HT1080 (cell line): ENCODE data around the gene GALNT9. TPM values are rescaled to one million over a fixed set of nuclear protein-coding genes. Genes with fewer than 3 reads are reported as not detected.

ENCODE experiments used
- DNase-seq: peaks from one replicate; pipeline ENCODE4 v3.0.0-alpha.2; 2015; ENCODE audit warnings: low read depth
- total RNA-seq: library from RNA; depleted of rRNA; stranded (reverse); fragments of >200 nt; shearing (Covaris generic); gene quantifications from 2 replicates; pipeline ENCODE4 v1.2.3, GENCODE V29; 2014

Gene GALNT9
- total RNA-seq, 1 experiment from 2014 or later: not detected

- no peak for DNase-seq
Observed at GRCh38 chr12:132174015-132174838, 155.2 kb downstream of the GALNT9 start.

GRCh38 chr12:132173135-132174014 lies 156.0 kb downstream of the GALNT9 start:
- no peak for DNase-seq

- no peak for DNase-seq
Observed at GRCh38 chr12:132172619-132173018, 156.8 kb downstream of the GALNT9 start.

GRCh38 chr12:132171968-132172521 lies 157.3 kb downstream of the GALNT9 start:
- no peak for DNase-seq

DNA sequence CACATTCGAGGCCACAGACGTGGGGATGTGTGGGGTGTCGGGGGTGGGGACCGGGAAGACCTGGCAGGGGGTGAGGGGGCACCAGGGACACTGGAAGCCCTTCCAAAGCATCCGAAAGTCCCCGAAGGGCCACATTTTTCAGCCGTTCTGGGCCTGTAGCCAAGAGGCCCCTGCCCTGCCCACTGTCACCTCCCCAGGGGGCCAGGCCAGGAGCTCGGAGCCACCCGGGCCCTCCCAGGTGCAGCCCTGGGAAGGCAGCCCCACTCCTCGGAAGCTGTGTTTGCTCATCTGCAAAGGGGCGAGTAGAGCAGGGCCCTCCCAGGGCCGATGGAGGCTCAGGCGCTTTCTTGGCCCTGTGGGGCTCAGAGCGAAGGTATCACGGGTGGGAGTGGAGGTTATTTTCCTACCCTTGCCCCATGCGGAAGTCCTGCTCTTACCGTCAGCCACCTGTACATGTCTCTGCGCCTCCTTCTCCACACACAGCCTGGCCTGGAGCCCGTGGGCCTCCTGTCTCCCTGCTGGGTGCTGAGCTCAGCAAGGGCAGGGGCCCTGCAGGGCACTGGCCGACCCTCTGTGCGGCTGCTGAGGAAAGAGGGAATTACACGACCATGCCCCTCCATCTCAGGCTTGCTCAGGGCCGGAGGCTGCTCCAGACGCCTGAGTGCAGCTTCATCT lies 158.0 kb downstream of the GALNT9 start:
- DNase-seq: no peak

GRCh38 chr12:132170637-132171292 lies 158.6 kb downstream of the GALNT9 start:
- DNase-seq: no peak

DNA sequence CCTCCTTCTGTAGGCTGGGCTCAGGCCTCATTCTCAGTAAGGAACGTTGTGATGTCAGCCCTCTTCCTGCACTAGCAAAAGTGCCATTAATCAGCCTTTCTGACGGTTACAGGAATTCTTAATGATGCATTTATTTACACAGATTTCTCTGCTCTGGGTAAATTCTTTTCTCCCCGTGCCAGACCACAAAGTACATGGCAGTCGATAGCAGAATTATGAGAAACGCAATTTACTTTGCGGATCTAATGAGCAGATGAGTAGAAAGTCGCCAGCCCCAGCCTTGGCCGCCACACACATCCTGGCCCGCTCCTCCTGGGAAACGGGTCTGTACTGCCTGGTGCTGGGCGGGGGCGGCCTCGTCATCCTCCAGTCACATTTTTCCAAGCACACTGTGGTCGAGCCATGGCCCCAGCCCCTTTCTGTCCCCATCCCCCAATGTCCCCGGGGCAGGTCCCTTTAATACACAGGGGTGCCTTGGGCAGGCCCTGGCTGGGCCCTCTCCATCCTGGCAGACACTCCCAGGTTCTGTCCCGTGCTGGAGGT lies 159.2 kb downstream of the GALNT9 start:
- no peak for DNase-seq

DNA sequence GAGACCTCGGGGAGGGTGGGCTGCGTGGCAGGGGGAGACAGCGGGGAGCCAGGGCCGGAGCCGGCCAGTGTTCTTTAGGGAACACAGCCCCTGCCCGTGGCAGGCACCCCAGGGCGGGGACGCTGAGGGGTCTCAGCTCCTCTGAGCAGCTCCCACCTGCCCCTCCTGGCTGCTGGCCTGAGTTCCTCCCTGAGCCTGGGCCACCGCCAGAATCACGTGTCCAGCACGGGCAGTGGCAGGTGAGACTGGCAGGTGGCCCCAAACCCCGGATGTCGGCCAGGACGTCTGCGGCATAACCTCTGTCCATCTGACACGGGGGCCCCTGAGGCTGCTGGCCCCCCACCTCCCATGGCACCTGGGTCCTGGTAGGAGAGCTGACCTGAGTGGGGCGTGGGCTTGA lies 160.0 kb downstream of the GALNT9 start:
- DNase-seq: no peak

DNA sequence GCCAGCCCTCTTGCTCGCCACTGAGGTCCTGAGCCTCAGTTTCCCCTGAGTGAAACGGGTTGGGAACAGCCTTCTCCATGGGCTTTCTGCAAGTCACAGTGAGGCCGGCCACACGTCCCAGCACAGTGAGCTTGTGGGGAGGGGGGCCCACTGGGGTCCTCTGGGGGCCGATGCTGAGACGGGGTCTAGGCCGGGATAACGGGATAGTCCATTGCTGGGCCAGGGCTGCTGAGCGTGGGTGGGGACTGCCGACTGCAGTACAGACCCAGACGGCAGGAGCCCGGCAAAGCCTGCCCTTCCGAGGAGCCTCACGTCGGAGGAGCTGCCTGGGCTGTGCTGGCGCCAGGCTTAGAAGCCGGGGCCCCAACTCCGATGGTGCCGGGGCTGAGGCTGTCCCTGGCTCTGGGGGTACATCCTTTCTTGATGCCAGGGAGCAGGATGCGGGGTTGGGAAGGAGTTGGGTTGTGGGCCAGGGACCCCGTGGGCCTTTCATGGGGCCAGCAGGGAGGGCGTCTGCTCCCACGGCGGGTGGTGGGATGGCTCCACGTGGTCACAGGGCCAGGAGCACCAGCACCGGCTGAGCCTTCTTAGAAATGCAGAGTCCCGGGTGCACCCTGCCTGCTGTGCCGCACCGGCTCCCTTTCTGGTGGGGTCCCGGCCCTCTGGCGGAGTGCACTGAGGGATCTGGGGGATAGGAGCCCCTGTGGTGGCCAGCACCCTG lies 160.9 kb downstream of the GALNT9 start:
- DNase-seq: no peak

DNA sequence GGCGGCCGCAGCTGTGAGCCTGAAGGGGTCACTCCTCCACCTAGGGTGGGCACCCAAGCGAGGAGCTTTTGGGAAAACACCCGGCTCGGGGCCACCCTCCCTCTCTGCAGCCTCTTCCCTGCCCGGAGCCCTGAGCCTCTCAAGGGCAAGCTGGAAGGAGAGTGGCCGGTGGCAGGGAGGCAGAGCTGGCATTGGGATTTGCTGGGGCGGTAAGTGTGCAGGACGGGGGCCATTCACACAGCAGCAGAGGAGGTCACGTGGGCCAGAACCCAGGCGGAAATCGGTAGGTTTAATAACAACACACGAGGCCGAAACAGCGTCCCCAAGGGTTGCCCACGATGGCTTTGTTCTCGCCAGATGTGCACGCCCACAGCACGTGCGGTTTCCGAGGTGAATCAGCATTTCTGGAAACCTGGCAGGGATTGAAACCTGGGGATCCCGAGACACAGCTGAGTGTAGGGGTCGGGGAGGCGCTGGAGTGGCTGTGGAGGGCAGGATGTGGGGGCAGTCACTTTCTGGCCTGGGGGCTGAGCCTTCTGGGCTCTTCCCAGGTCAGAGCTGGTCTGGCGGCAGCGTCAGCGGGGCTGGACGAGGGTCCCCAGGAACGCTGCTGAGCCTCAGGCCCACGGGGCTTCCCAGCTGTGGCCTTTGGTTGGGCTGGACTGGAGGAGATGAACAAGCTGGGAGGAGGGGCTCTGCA lies 161.6 kb downstream of the GALNT9 start:
- no peak for DNase-seq

DNA sequence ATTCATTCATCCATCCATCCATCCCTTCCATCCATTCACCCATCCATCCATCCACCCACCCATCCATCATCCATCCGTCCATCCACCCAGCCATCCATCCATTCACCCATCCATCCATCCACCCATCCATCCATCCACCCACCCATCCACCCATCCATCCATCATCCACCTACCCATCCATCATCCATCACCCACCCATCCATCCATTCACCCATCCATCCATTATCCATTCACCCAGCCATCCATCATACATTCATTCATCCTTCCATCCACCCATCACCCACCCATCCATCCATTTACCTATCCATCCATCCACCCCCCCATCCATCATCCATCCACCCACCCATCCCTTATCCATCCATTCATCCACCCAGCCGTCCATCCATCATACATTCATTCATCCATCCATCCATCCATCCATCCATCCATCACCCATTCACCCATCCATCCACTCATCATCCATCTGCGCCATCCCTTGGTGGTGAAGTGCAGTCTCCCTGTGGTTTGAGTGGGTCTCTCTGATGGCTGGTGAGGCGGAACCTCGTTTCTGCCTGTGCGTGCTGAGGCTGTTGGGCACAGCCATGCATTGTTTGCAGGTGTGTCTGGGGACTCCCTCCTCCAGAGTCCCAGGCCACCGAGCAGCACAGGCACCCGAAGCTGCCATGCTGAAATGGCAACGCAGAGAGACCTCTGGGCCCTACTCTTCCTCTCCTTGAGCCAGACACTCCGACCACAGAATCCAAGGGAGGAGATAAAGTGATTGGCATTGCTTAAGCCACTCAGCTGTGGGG lies 162.4 kb downstream of the GALNT9 start:
- DNase-seq: no peak

DNA sequence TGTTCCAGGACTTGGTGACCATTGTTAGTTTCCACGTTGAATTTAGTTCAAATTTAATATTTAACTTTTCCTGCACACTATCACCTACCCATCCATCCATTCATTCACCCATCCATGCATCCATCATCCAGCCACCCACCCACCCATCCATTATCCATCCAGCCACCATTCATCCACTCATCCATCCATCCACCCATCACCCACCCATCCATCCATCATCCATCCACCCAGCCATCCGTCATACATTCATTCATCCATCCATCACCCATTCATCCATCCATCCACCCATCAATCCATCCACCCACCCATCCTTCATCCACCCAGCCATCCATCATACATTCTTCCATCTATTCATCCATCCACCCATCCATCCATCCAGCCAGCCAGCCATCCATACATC lies 163.3 kb downstream of the GALNT9 start:
- DNase-seq: no peak

- DNase-seq: no peak
Observed at GRCh38 chr12:132165584-132165983, 163.8 kb downstream of the GALNT9 start.

DNA sequence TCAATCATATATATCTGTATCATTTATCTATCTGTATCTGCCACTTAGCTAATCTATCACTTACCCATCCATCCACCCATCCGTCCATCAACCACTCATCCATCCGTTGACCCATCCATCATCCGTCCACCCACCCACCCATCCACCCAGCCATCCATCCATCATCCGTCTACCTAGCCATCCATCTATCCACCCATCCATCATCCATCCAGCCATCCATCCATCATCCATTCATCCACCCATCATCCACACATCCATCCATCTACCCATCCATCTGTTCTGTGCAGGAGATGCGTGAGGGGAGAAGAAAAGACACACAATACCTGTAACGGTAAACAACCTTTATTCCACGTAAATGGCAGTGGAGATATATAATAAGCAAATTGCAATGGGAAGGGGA lies 165.0 kb downstream of the GALNT9 start:
- DNase-seq: no peak

DNA sequence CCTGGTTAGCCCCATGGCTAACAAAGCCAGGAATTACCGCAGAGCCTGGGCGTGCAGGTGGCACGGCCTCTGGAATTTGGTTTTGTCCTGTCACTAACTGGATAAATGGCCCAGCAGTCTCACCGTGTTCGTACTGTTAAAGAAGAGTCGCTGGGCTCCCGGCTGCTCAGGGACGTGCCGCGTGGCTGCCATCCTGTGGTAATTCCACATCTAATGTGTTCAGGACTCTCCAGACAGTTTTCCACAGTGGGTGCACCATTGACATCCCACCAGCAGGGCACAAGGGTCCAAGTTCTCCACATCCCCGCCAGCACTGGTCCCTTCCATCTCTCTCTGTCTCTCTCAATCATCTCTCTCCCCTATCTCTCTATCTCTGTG lies 165.5 kb downstream of the GALNT9 start:
- DNase-seq: no peak

GRCh38 chr12:132163041-132163910 lies 166.1 kb downstream of the GALNT9 start:
- DNase-seq: no peak

GRCh38 chr12:132162508-132163031 lies 166.8 kb downstream of the GALNT9 start:
- DNase-seq: peak; percentile 67
